NCI-H146 treated with DMSO at 0.1 percent for 48 hours (cell line): ENCODE data around the gene RAB27B.
"Not testable (repeated sequence)": the region's sequence is repeated elsewhere in the genome, so short reads cannot be mapped to it uniquely, and the experiment has no call there.

ENCODE experiments used
- DNase-seq: peaks from one replicate; lab custom pipeline; 2025; ENCODE audit not compliant: unreplicated experiment; lab: John Stamatoyannopoulos, UW

The RAB27B gene

GRCh38 chr18:54813977-54814565, 14.2 kb upstream of the RAB27B start:
- DNase-seq = no peak

- DNase-seq = no peak
Observed at GRCh38 chr18:54815086-54815485, 13.2 kb upstream of the RAB27B start.

DNA sequence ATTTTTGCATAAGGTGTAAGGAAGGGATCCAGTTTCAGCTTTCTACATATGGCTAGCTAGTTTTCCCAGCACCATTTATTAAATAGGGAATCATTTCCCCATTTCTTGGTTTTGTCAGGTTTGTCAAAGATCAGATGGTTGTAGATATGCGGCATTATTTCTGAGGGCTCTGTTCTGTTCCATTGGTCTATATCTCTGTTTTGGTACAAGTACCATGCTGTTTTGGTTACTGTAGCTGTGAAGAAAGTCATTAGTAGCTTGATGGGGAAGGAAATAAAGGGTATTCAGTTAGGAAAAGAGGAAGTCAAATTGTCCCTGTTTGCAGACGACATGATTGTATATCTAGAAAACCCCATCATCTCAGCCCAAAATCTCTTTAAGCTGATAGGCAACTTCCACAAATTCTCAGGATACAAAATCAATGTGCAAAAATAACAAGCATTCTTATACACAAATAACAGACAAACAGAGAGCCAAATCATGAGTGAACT, 7.4 kb upstream of the RAB27B start:
- DNase-seq = not testable (repeated sequence)

DNA sequence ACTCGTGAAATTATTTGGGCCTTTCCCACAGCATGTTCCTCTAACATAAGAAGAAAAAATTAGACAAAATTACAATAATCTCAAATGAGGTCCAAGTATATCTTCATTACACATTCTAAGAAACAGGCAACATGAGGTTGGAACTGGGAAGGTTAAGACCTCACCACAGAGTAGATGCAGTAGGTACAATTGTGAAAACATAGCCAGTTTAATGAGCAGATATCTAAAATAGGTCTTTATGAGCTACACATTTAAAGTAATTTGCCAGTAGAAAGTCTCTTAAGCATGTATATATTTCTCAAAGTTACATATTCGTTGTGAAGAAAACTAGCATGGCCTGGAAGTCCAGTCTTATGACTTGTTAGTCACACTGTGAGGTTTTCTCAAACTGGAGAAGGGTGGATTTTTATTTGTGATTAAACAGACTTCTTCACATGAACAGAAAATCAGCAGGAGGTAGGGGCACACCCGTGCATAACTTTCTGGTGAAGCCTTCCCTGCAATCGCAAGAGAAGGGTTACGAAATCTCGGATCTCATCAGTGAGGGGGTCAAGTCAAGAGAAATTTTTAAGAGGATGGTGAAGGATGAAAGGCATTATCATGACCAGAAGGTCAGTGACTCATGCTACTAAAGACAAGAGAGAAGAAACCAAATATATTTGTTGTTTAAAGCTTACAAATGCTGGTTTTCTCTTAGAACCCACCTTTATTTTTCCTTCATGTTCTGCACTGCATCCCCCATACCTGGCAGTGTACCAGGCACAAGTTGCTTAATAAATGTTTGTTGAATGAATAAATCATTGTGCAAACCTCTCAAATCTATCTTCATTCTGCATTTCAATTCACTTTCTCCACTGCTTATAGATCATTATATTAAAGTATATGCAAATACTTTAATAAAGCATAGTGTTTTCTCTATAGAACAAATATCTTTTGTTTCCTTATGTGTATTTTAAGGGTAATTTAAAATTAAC, 5.1 kb upstream of the RAB27B start:
- no peak for DNase-seq

GRCh38 chr18:54824761-54825160, 3.5 kb upstream of the RAB27B start:
- DNase-seq = no peak

- DNase-seq = no peak
Observed at GRCh38 chr18:54825601-54826344, 2.5 kb upstream of the RAB27B start.

GRCh38 chr18:54828986-54829385, 709 bp downstream of the RAB27B start:
- DNase-seq = no peak

DNA sequence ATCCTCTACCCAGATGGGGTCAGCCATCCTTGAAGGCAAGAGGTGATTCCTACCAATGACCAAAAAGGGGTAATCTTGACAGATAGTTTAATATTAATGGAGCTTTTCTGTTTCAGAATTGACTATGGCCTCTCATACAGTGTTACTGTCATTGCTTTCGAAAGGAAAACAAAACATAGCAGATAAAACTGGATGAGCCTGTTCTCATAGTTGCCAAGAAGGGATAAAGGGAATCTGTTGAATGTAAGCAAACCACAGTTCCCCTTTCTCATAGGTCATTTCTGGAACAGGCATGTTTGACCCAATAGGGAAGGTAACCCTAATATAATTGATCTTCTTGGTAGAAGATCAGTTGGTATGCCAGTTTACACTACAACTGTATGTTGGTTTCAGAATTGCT, 1.6 kb downstream of the RAB27B start:
- DNase-seq = no peak

GRCh38 chr18:54830260-54830659, 2.0 kb downstream of the RAB27B start:
- DNase-seq = no peak

DNA sequence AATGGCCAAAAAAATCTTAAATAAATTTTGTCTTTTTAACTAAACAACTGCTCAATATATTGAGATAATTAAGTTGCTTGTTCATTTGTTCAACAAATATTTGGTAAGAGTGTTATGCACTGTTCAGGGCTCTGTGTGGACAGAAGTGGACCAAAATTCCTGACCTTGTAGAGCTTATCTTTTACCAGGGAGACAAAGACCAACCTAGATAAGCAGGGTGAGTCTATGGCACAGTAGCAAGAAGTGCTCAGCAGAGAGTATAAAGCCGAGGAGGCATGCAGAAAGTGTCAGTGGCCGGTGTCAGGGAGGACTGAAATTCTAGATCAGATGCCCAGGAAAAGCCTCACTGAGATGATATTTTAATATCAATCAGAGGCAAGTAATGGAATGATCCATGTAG, 2.6 kb downstream of the RAB27B start:
- no peak for DNase-seq

GRCh38 chr18:54835944-54836343, 7.7 kb downstream of the RAB27B start:
- DNase-seq = no peak

DNA sequence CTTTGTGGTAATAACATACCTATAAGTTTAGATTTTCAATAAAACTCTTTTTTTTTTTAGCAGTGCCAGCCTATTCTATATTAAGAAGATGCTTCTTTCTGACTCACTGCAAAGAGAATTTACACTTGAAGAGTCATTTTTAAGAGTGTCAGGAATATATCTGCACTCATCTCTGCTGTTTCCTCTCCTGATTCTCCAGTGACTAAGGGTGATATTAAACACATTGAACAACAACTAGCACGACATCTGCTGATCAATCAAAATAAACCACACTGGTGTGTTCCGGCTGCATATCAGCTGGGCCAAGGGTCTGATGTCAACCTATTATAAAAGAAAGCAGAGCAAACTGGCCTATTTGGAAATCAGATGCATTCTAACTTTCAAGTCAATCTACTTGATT, 15.0 kb downstream of the RAB27B start:
- DNase-seq = no peak

DNA sequence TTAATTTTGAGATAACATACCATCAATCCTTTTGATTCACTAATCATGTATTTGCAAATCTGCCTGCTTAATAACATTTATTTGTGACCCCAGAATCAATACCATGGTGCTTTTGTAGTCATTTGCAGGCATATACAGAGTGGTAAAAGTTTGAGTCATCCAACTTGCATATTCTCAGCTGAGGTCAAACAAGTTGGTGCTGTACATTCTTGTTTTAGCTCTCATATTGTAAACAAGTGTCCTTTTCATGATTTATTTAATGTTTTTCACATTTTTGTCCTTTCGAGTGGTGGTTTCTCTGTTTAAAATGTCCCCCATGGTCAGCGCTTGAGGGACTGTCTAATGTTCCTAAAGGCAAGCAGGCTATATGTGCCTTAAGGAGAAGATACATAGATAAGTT, 17.5 kb downstream of the RAB27B start:
- DNase-seq = no peak

- DNase-seq = no peak
Observed at GRCh38 chr18:54848121-54848520, 19.8 kb downstream of the RAB27B start.

GRCh38 chr18:54849683-54850082, 21.4 kb downstream of the RAB27B start:
- no peak for DNase-seq

DNA sequence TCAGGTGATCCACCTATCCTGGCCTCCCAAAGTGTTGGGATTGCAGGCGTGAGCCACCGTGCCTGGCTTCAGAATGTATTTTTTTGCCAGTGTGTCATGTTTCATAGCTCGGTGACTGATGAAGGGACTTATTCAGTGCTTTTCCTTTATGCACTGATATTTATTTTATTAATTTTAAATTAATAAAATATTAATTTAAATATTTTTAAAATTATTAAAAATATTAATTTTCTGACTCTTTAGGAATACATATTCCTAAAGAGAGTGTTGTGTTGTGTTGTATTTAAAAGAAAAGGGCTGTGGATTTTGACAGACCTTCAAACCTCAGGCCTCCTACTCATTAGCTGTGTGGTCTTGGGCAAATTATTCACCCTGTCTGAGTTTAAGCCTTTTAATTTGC, 22.3 kb downstream of the RAB27B start:
- DNase-seq = no peak

DNA sequence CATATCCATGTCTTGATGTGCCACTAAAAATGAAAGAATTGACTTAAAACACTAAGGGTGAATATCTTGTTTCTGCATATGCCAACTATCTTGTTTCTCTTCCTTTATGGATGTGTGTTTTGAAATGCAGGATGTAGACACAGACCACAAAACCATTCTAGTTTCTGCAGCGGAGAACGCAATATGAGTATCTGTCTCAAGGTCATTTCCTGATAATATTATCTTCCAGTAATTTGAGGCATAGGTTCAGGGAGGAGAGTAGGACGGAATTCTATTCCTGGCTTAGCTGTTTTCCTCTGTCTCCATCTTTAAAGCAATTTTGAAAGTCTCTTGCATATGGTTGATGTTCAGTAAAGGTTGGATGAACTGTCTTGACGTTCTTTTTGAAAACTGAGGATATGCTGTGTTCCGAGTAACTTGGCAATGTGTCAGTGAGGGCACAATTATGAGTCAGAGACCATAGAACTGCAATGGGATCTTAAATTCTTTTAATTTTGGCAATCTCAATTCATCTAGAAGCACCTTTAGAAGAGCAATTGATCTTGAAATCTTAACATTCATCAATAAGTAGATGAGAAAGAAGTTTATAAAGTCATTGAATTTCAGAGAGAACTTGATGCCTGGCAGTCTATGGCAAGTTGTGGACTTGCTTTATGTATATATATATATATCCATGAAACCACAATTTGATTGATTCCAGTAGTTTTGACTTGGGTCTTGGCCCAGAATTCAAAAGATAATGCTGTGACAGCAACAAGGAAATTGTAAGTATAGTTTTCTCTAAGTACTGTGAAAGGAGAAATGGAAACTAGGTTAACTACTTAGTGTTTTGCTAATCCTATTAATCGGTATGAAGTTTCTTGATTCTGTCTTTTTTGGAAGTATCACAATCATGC, 24.8 kb downstream of the RAB27B start:
- no peak for DNase-seq

- not testable (repeated sequence) for DNase-seq
Observed at GRCh38 chr18:54855050-54855449, 26.8 kb downstream of the RAB27B start.

GRCh38 chr18:54856105-54856646, 27.9 kb downstream of the RAB27B start:
- no peak for DNase-seq

DNA sequence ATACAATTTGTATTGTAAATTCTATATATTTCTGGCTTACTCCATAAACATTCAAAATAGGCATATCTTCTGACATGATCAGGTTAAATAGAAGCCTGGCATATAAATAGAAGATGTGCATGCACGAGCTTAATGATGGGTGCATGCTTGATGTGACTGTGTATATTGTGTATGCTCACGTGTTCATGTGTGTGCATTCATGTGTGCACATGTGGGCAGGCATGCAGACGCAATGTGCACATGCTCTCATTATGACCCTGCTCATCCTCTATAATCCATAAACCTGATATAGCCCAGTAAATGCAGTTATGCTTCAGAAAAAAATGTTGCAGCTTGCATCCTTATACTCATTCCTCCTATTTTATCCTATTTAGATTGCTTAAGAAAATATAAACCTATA, 29.2 kb downstream of the RAB27B start:
- no peak for DNase-seq
